ENCODE measurements around the gene LRRC2. TPM values are rescaled to one million over a fixed set of nuclear protein-coding genes. Genes with fewer than 3 reads are reported as not detected.

The LRRC2 gene
- total and polyA plus RNA-seq, 2 donors (not counting 1 experiment from before 2014, with no cell fraction given) = 3.8 to 6.0 TPM

- TF ChIP-seq CTCF (conservative IDR thresholded peaks at IDR 0.05 in 1 of 2, IDR thresholded peaks at IDR 0.05 in 1 of 2; ENCODE audit: low read depth in 1 of 2, low read length in 2 of 2) = no peak
- TF ChIP-seq EZH2 (IDR thresholded peaks at IDR 0.05; ENCODE audit: low read length, missing control alignments) = no peak
- peaks cover 6% of the 10 kb centered on the region for H3K27me3 ChIP-seq (ENCODE audit: control insufficient read depth, insufficient read depth, low read length)
- H3K4me1 ChIP-seq (ENCODE audit: control insufficient read depth, extremely low read depth, insufficient read depth, low read length) = no peaks in the 10 kb centered on the region
- DNase-seq (ENCODE audit: low read depth in 2 of 2) = no peak
- H3K27ac ChIP-seq (ENCODE audit: insufficient read depth, low read length) = no peak overlapping the region
- no peaks in the 10 kb centered on the region for H4K20me1 ChIP-seq (ENCODE audit: control insufficient read depth, extremely low read depth, insufficient read depth, low read length)
- no peaks in the 10 kb centered on the region for H3K36me3 ChIP-seq (ENCODE audit: control insufficient read depth, insufficient read depth, low read length)
- H3K9me3 ChIP-seq (ENCODE audit: control insufficient read depth, insufficient read depth, low read depth, low read length) = no peaks in the 10 kb centered on the region
- no peaks in the 10 kb centered on the region for H3K79me2 ChIP-seq (ENCODE audit: control insufficient read depth, insufficient read depth, low read length)
- H3K9ac ChIP-seq (ENCODE audit: insufficient read depth, low read length) = no peak overlapping the region
- no peak overlapping the region for H3K4me2 ChIP-seq (ENCODE audit: extremely low read depth, insufficient read depth, low read length)
- H3K4me3 ChIP-seq (replicated peaks in 1 of 4; ENCODE audit: control extremely low read depth in 1 of 4, insufficient read depth in 1 of 4, low read depth in 3 of 4, low read length in 4 of 4) = no peak overlapping the region
- H2AFZ ChIP-seq (ENCODE audit: low read length) = no peak overlapping the region
Measured at GRCh38 chr3:46613313-46614005, 47.4 kb upstream of the LRRC2 start.

GRCh38 chr3:46612324-46612723 lies 46.2 kb upstream of the LRRC2 start, which contains the start of gene FAM240A:
FAM240A (plus strand) TSS chr3:46612525; CDS start chr3:46612684, 159 bp downstream.
- TF ChIP-seq CTCF (conservative IDR thresholded peaks at IDR 0.05 in 1 of 2, IDR thresholded peaks at IDR 0.05 in 1 of 2; ENCODE audit: low read depth in 1 of 2, low read length in 2 of 2) = no peak
- no peak for TF ChIP-seq EZH2 (IDR thresholded peaks at IDR 0.05; ENCODE audit: low read length, missing control alignments)
- Histone ChIP-seq H3K36me3 (ENCODE audit: control insufficient read depth, insufficient read depth, low read length) (no peaks in the 10 kb centered on the region), H3K9me3 (ENCODE audit: control insufficient read depth, insufficient read depth, low read depth, low read length) (no peaks in the 10 kb centered on the region), H3K9ac (ENCODE audit: insufficient read depth, low read length) (no peak within 1 kb of the TSS), H2AFZ (ENCODE audit: low read length) (no peak within 1 kb of the TSS), H4K20me1 (ENCODE audit: control insufficient read depth, extremely low read depth, insufficient read depth, low read length) (no peaks in the 10 kb centered on the region), H3K4me2 (ENCODE audit: extremely low read depth, insufficient read depth, low read length) (no peak within 1 kb of the TSS), H3K4me1 (ENCODE audit: control insufficient read depth, extremely low read depth, insufficient read depth, low read length) (no peaks in the 10 kb centered on the region), H3K4me3 (replicated peaks in 1 of 4; ENCODE audit: control extremely low read depth in 1 of 4, insufficient read depth in 1 of 4, low read depth in 3 of 4, low read length in 4 of 4) (no peak within 1 kb of the TSS), H3K27me3 (ENCODE audit: control insufficient read depth, insufficient read depth, low read length) (peaks cover 6% of the 10 kb centered on the region), H3K27ac (ENCODE audit: insufficient read depth, low read length) (no peak within 1 kb of the TSS), H3K79me2 (ENCODE audit: control insufficient read depth, insufficient read depth, low read length) (no peaks in the 10 kb centered on the region)
- DNase-seq (ENCODE audit: low read depth in 2 of 2) = peak; percentile 16 to 47

- H3K9ac ChIP-seq (ENCODE audit: insufficient read depth, low read length) = no peak overlapping the region
- no peak overlapping the region for H3K4me3 ChIP-seq (replicated peaks in 1 of 4; ENCODE audit: control extremely low read depth in 1 of 4, insufficient read depth in 1 of 4, low read depth in 3 of 4, low read length in 4 of 4)
- H3K4me1 ChIP-seq (ENCODE audit: control insufficient read depth, extremely low read depth, insufficient read depth, low read length) = no peaks in the 10 kb centered on the region
- no peaks in the 10 kb centered on the region for H3K79me2 ChIP-seq (ENCODE audit: control insufficient read depth, insufficient read depth, low read length)
- no peak for TF ChIP-seq EZH2 (IDR thresholded peaks at IDR 0.05; ENCODE audit: low read length, missing control alignments)
- no peak for TF ChIP-seq CTCF (conservative IDR thresholded peaks at IDR 0.05 in 1 of 2, IDR thresholded peaks at IDR 0.05 in 1 of 2; ENCODE audit: low read depth in 1 of 2, low read length in 2 of 2)
- no peaks in the 10 kb centered on the region for H3K36me3 ChIP-seq (ENCODE audit: control insufficient read depth, insufficient read depth, low read length)
- H2AFZ ChIP-seq (ENCODE audit: low read length) = no peak overlapping the region
- no peak overlapping the region for H3K27ac ChIP-seq (ENCODE audit: insufficient read depth, low read length)
- H3K4me2 ChIP-seq (ENCODE audit: extremely low read depth, insufficient read depth, low read length) = no peak overlapping the region
- H4K20me1 ChIP-seq (ENCODE audit: control insufficient read depth, extremely low read depth, insufficient read depth, low read length) = no peaks in the 10 kb centered on the region
- H3K27me3 ChIP-seq (ENCODE audit: control insufficient read depth, insufficient read depth, low read length) = peaks cover under 1% of the 10 kb centered on the region
- peak in 1 of 2 donors; percentile 13 for DNase-seq (ENCODE audit: low read depth in 2 of 2)
- H3K9me3 ChIP-seq (ENCODE audit: control insufficient read depth, insufficient read depth, low read depth, low read length) = no peaks in the 10 kb centered on the region
Measured at GRCh38 chr3:46609944-46610722, 44.0 kb upstream of the LRRC2 start.
